Measurements from ENCODE around the gene CDCA7.

The CDCA7 gene

GRCh38 chr2:173399229-173399628 lies 44.6 kb downstream of the CDCA7 start:
- ChIA-PET CTCF (interaction anchor here (0.9 kb wide), 1 partner anchor 213 kb away, joined by 4 read pairs; no protein-coding TSS in a partner anchor), POLR2A (no interaction called here)
- DNase-seq (ENCODE audit: extremely low spot score), result no peak
- TF ChIP-seq FOXM1 (IDR thresholded peaks at IDR 0.05; ENCODE audit: borderline replicate concordance) (no peak), CTBP1 (IDR thresholded peaks at IDR 0.05; ENCODE audit: borderline replicate concordance) (no peak), LEF1 (IDR thresholded peaks at IDR 0.05; ENCODE audit: borderline replicate concordance) (no peak), L3MBTL2 (conservative IDR thresholded peaks at IDR 0.05) (no peak), FOXK2 (IDR thresholded peaks at IDR 0.05) (no peak), PKNOX1 (IDR thresholded peaks at IDR 0.05) (no peak), ARNT (IDR thresholded peaks at IDR 0.05) (no peak), HDGF (IDR thresholded peaks at IDR 0.05; ENCODE audit: borderline replicate concordance) (no peak), ZNF384 (IDR thresholded peaks at IDR 0.05) (no peak), ELF4 (IDR thresholded peaks at IDR 0.05) (no peak), SP1 (IDR thresholded peaks at IDR 0.05) (no peak), TARDBP (IDR thresholded peaks at IDR 0.05) (no peak), FOXA1 (IDR thresholded peaks at IDR 0.05) (no peak), NFRKB (IDR thresholded peaks at IDR 0.05) (no peak), BHLHE40 (IDR thresholded peaks at IDR 0.05; ENCODE audit: borderline replicate concordance) (no peak)

- no peak for TF ChIP-seq PKNOX1 (IDR thresholded peaks at IDR 0.05)
- no peak for TF ChIP-seq SUZ12 (IDR thresholded peaks at IDR 0.05)
- TF ChIP-seq L3MBTL2 (conservative IDR thresholded peaks at IDR 0.05), result no peak
- no peak for TF ChIP-seq SP1 (IDR thresholded peaks at IDR 0.05)
- no peak for TF ChIP-seq ARNT (IDR thresholded peaks at IDR 0.05)
- no peak for TF ChIP-seq BHLHE40 (IDR thresholded peaks at IDR 0.05; ENCODE audit: borderline replicate concordance)
- no peak for TF ChIP-seq ELF4 (IDR thresholded peaks at IDR 0.05)
- no peak for TF ChIP-seq NFRKB (IDR thresholded peaks at IDR 0.05)
- no peak for TF ChIP-seq FOXM1 (IDR thresholded peaks at IDR 0.05; ENCODE audit: borderline replicate concordance)
- no peak for TF ChIP-seq CTBP1 (IDR thresholded peaks at IDR 0.05; ENCODE audit: borderline replicate concordance)
- TF ChIP-seq FOXK2 (IDR thresholded peaks at IDR 0.05), result no peak
- no peak for TF ChIP-seq LEF1 (IDR thresholded peaks at IDR 0.05; ENCODE audit: borderline replicate concordance)
- no peak for TF ChIP-seq FOXA1 (IDR thresholded peaks at IDR 0.05)
- TF ChIP-seq HDGF (IDR thresholded peaks at IDR 0.05; ENCODE audit: borderline replicate concordance), result no peak
- no peak for TF ChIP-seq ZNF384 (IDR thresholded peaks at IDR 0.05)
- POLR2A ChIA-PET, result interaction anchor here (2.4 kb wide), 1 partner anchor 168 kb away, joined by 5 read pairs; no protein-coding TSS in a partner anchor
- peak; percentile 47 for DNase-seq (ENCODE audit: extremely low spot score)
- CTCF ChIA-PET, result interaction anchor here (0.9 to 4.2 kb wide), 4 partner anchors 10 to 421 kb away, joined by 3 to 42 read pairs (median 7); no protein-coding TSS in a partner anchor
Measured at GRCh38 chr2:173400760-173401159, 46.1 kb downstream of the CDCA7 start.

GRCh38 chr2:173401716-173402326 lies 47.1 kb downstream of the CDCA7 start:
- TF ChIP-seq ZNF384 (IDR thresholded peaks at IDR 0.05) (no peak), FOXA1 (IDR thresholded peaks at IDR 0.05) (no peak), ARNT (IDR thresholded peaks at IDR 0.05) (no peak), ELF4 (IDR thresholded peaks at IDR 0.05) (no peak), FOXK2 (IDR thresholded peaks at IDR 0.05) (no peak), HDGF (IDR thresholded peaks at IDR 0.05; ENCODE audit: borderline replicate concordance) (no peak), NFRKB (IDR thresholded peaks at IDR 0.05) (no peak), TARDBP (IDR thresholded peaks at IDR 0.05) (no peak), CTBP1 (IDR thresholded peaks at IDR 0.05; ENCODE audit: borderline replicate concordance) (no peak), L3MBTL2 (conservative IDR thresholded peaks at IDR 0.05) (no peak), PKNOX1 (IDR thresholded peaks at IDR 0.05) (no peak), BHLHE40 (IDR thresholded peaks at IDR 0.05; ENCODE audit: borderline replicate concordance) (no peak)
- DNase-seq (ENCODE audit: extremely low spot score), result no peak
- POLR2A ChIA-PET, result interaction anchor here (2.4 kb wide), 1 partner anchor 167 kb away, joined by 5 read pairs; no protein-coding TSS in a partner anchor
- CTCF ChIA-PET, result interaction anchor here (0.7 to 4.2 kb wide), 5 partner anchors 9 to 167 kb away, joined by 3 to 42 read pairs (median 6); no protein-coding TSS in a partner anchor

GRCh38 chr2:173402405-173402974 lies 47.8 kb downstream of the CDCA7 start:
- TF ChIP-seq TARDBP (IDR thresholded peaks at IDR 0.05) (no peak), PKNOX1 (IDR thresholded peaks at IDR 0.05) (no peak), L3MBTL2 (conservative IDR thresholded peaks at IDR 0.05) (no peak), SUZ12 (IDR thresholded peaks at IDR 0.05) (no peak)
- ChIA-PET CTCF (interaction anchor here (0.7 to 4.2 kb wide), 7 partner anchors 8 to 166 kb away, joined by 3 to 42 read pairs (median 5); no protein-coding TSS in a partner anchor), POLR2A (no interaction called here)
- DNase-seq (ENCODE audit: extremely low spot score), result peak; percentile 84

- DNase-seq (ENCODE audit: extremely low spot score), result no peak
- ChIA-PET POLR2A (no interaction called here), CTCF (no interaction called here)
- TF ChIP-seq SP1 (IDR thresholded peaks at IDR 0.05) (no peak), ARNT (IDR thresholded peaks at IDR 0.05) (no peak), FOXK2 (IDR thresholded peaks at IDR 0.05) (no peak), ZNF384 (IDR thresholded peaks at IDR 0.05) (no peak), FOXM1 (IDR thresholded peaks at IDR 0.05; ENCODE audit: borderline replicate concordance) (no peak), SUZ12 (IDR thresholded peaks at IDR 0.05) (no peak), L3MBTL2 (conservative IDR thresholded peaks at IDR 0.05) (no peak)
Measured at GRCh38 chr2:173404841-173405750, 50.4 kb downstream of the CDCA7 start.

Measured in HEK293T (cell line).